Natural killer cell (primary cell): ENCODE measurements around the gene ZMIZ2. TPM values are rescaled to one million over a fixed set of nuclear protein-coding genes. Genes with fewer than 3 reads are reported as not detected.

Experiments used
- ATAC-seq, 3 donors: fragments of 150-1000 bp in 2 of 3; fragments of 200-7000 bp in 1 of 3; cut with Tn5 transposase; 1 replicate in 1 of 3; 2 replicates in 2 of 3; pipeline ENCODE4 v1.10.0; 2021; ENCODE audit warnings: mild to moderate bottlenecking in 2 of 3, moderate library complexity in 2 of 3
- DNase-seq, 2 donors: peaks; one replicate each; pipeline versions ENCODE4 v3.0.0 to v3.0.0-alpha.2; 2013 to 2021; ENCODE audit warnings: mixed read lengths in 1 of 2
- H3K27ac ChIP-seq: one replicate; pipeline ENCODE4 v1.5.1; 2013; ENCODE audit warnings: mild to moderate bottlenecking, low read length
- H3K27me3 ChIP-seq: one replicate; pipeline ENCODE4 v1.6.1; 2013; ENCODE audit warnings: low read length; ENCODE audit not compliant: control insufficient read depth, insufficient read depth
- H3K36me3 ChIP-seq: one replicate; pipeline ENCODE4 v1.6.1; 2013; ENCODE audit warnings: low read length; ENCODE audit not compliant: control insufficient read depth, insufficient read depth
- H3K4me1 ChIP-seq: one replicate; pipeline ENCODE4 v1.6.1; 2013; ENCODE audit warnings: low read length; ENCODE audit not compliant: control insufficient read depth, insufficient read depth
- H3K4me3 ChIP-seq: one replicate; pipeline ENCODE4 v1.5.1; 2013; ENCODE audit warnings: low read length
- H3K9me3 ChIP-seq: one replicate; pipeline ENCODE4 v1.6.1; 2013; ENCODE audit warnings: low read length; ENCODE audit not compliant: control insufficient read depth, insufficient read depth
- H3K27ac Mint-ChIP-seq, 2 donors: one replicate each; pipeline ENCODE4 v1.8.0; 2022; ENCODE audit warnings: mild to moderate bottlenecking in 2 of 2, mixed read lengths in 2 of 2, moderate library complexity in 1 of 2
- H3K27me3 Mint-ChIP-seq, 2 donors: one replicate each; pipeline ENCODE4 v1.8.0; 2022; ENCODE audit warnings: low read depth in 2 of 2, mixed read lengths in 2 of 2
- H3K36me3 Mint-ChIP-seq: one replicate; pipeline ENCODE4 v1.8.0; 2022; ENCODE audit warnings: mixed read lengths
- H3K4me1 Mint-ChIP-seq, 2 donors: one replicate each; pipeline ENCODE4 v1.8.0; 2022; ENCODE audit warnings: mixed read lengths in 2 of 2
- H3K4me3 Mint-ChIP-seq: one replicate; pipeline ENCODE4 v1.8.0; 2022; ENCODE audit warnings: mild to moderate bottlenecking, moderate library complexity, mixed read lengths
- H3K9me3 Mint-ChIP-seq, 2 donors: one replicate each; pipeline ENCODE4 v1.8.0; 2022; ENCODE audit warnings: mixed read lengths in 2 of 2
- WGBS: methylation state at CpG from one replicate; pipeline ENCODE4 v1.1.7; 2013; ENCODE audit warnings: missing lambda C conversion rate; ENCODE audit not compliant: insufficient coverage; 5-methylcytosine and 5-hydroxymethylcytosine counted together
- intact Hi-C: fragments of 100-400 bp; cut with micrococcal nuclease; formaldehyde crosslinking; loops from one replicate; pipeline ENCODE4 v1.14.2; 2022
- total RNA-seq, 4 donors: library from RNA; stranded (reverse); fragments of 120-200 nt in 1 of 4; gene quantifications; one replicate each; pipeline versions ENCODE4 v1.2.3 to v1.2.4, GENCODE V29; 2013 to 2022
- TF ChIP-seq, protein P1 (sequence below): fragments of 200-600 bp; IDR thresholded peaks from one replicate; pipeline ENCODE4 v1.8.0; 2022; ENCODE audit warnings: antibody characterized with exemption

The ZMIZ2 gene
- total RNA-seq, 3 donors from 2014 or later (not counting 1 experiment from before 2014, with no cell fraction given), result 152 to 170 (median 167) TPM

- H3K9me3 ChIP-seq, result no peaks in the 10 kb centered on the region
- H3K27ac Mint-ChIP-seq, result no peak overlapping the region
- no peaks in the 10 kb centered on the region for H3K27me3 ChIP-seq
- H3K36me3 ChIP-seq, result no peaks in the 10 kb centered on the region
- H3K4me1 ChIP-seq, result peaks cover 12% of the 10 kb centered on the region
- 93% methylated on average over 2 of the region's 2 CpGs for WGBS
- H3K9me3 Mint-ChIP-seq, result no peaks in the 10 kb centered on the region
- DNase-seq (no peak), ATAC-seq (no peak)
- H3K36me3 Mint-ChIP-seq, result no peaks in the 10 kb centered on the region
- H3K27me3 Mint-ChIP-seq, result no peaks in the 10 kb centered on the region
- peaks cover 11 to 20% of the 10 kb centered on the region in 2 donors for H3K4me1 Mint-ChIP-seq
- intact Hi-C loops, result no loop called here
- no peak overlapping the region for H3K27ac ChIP-seq
- no peak overlapping the region for H3K4me3 ChIP-seq
- TF ChIP-seq, protein P1, sequence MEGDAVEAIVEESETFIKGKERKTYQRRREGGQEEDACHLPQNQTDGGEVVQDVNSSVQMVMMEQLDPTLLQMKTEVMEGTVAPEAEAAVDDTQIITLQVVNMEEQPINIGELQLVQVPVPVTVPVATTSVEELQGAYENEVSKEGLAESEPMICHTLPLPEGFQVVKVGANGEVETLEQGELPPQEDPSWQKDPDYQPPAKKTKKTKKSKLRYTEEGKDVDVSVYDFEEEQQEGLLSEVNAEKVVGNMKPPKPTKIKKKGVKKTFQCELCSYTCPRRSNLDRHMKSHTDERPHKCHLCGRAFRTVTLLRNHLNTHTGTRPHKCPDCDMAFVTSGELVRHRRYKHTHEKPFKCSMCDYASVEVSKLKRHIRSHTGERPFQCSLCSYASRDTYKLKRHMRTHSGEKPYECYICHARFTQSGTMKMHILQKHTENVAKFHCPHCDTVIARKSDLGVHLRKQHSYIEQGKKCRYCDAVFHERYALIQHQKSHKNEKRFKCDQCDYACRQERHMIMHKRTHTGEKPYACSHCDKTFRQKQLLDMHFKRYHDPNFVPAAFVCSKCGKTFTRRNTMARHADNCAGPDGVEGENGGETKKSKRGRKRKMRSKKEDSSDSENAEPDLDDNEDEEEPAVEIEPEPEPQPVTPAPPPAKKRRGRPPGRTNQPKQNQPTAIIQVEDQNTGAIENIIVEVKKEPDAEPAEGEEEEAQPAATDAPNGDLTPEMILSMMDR, result no peak
- no peak overlapping the region for H3K4me3 Mint-ChIP-seq
These were observed 70.6 kb downstream of the ZMIZ2 start for GRCh38 chr7:44819292-44819691.

Other genes starting within 250 kb of the ZMIZ2 start
- gene NPC1L1, start 207.5 kb upstream of the ZMIZ2 start, total RNA-seq, result under 1 TPM in 2 of 3 donors, not detected in 1; 0.10 to 0.16 TPM
- 10 to 100 TPM; 67.8 to 85.5 (median 84.5) TPM for gene DDX56, start 174.9 kb upstream of the ZMIZ2 start, total RNA-seq
- gene TMED4, start 166.6 kb upstream of the ZMIZ2 start, total RNA-seq, result 100 to 1,000 TPM in 1 of 3 donors, 10 to 100 TPM in 2; 93.1 to 101 (median 94.1) TPM
- 10 to 100 TPM; 69.2 to 86.7 (median 81.4) TPM for gene OGDH, start 142.2 kb upstream of the ZMIZ2 start, total RNA-seq
- 100 to 1,000 TPM; 701 to 727 (median 718) TPM for gene PPIA, start 47.8 kb downstream of the ZMIZ2 start, total RNA-seq
- gene H2AZ2, start 99.2 kb downstream of the ZMIZ2 start, total RNA-seq, result 100 to 1,000 TPM; 178 to 196 (median 190) TPM
- gene PURB, start 136.7 kb downstream of the ZMIZ2 start, total RNA-seq, result 10 to 100 TPM; 28.5 to 36.0 (median 33.7) TPM
- gene MYO1G, start 230.2 kb downstream of the ZMIZ2 start, total RNA-seq, result 100 to 1,000 TPM; 371 to 470 (median 429) TPM